ENCODE measurements around the gene EXOSC1.

The EXOSC1 gene

DNA sequence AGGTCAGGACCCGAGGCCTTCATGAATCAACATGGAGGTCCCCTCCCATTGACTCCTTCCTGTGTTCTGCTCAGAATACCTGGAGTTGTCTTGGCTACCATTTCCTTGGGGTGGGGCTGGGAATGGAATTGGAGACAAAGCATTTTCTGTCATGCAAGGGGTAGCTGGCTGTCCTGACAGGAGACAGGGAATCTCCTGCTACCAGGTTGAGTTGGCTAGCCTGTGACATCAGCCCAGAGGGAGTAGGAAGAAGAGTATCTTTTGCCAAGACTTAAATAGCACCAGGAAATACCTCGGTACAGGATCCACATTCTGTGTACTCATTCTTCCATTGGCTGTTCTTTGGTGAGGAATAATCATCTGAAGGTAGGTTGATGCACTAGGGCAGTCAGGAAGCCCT lies 5.0 kb upstream of the EXOSC1 start:
- no peak overlapping the region for H3K27ac ChIP-seq
- peaks cover 49% of the 10 kb centered on the region for H3K36me3 ChIP-seq

DNA sequence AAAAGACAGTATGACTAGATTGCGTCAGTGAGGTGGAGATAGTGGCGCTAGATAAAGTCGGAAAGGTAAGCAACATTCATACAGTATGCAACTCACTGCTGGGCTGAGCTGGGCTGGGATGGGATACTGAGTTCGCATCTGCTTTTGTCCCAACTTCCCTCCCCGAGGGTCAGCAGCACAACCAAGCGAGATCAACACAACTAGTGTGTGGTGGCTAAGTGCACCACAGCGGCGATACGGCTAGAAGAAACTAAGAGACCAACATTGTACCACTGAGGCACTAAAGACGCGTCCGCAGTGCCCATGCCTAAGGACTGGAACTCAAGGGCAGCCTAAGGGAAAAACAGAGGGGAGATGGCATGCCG lies 467 bp downstream of the EXOSC1 start:
- H3K9me3 ChIP-seq = no peaks in the 10 kb centered on the region
- peaks cover 16% of the 10 kb centered on the region for H3K36me3 ChIP-seq
- H3K4me1 ChIP-seq (ENCODE audit: control insufficient read depth in 1 of 2, insufficient read depth in 1 of 2, low read depth in 1 of 2, low read length in 1 of 2) = peaks cover 22 to 28% of the 10 kb centered on the region in 2 experiments
- peak overlapping the region; percentile 78 for H3K27ac ChIP-seq
- H3K4me3 ChIP-seq (ENCODE audit: low read depth in 1 of 2, low read length in 1 of 2) = peak overlapping the region; percentile 75
- TF ChIP-seq, protein P1, sequence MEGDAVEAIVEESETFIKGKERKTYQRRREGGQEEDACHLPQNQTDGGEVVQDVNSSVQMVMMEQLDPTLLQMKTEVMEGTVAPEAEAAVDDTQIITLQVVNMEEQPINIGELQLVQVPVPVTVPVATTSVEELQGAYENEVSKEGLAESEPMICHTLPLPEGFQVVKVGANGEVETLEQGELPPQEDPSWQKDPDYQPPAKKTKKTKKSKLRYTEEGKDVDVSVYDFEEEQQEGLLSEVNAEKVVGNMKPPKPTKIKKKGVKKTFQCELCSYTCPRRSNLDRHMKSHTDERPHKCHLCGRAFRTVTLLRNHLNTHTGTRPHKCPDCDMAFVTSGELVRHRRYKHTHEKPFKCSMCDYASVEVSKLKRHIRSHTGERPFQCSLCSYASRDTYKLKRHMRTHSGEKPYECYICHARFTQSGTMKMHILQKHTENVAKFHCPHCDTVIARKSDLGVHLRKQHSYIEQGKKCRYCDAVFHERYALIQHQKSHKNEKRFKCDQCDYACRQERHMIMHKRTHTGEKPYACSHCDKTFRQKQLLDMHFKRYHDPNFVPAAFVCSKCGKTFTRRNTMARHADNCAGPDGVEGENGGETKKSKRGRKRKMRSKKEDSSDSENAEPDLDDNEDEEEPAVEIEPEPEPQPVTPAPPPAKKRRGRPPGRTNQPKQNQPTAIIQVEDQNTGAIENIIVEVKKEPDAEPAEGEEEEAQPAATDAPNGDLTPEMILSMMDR (IDR thresholded peaks at IDR 0.05) = no peak
- no peaks in the 10 kb centered on the region for H3K27me3 ChIP-seq

More for the DNA sequence above, 5.0 kb upstream of the EXOSC1 start:
- Histone ChIP-seq H3K4me1 (ENCODE audit: control insufficient read depth in 1 of 2, insufficient read depth in 1 of 2, low read depth in 1 of 2, low read length in 1 of 2) (peaks cover 8 to 14% of the 10 kb centered on the region in 2 experiments), H3K27me3 (no peaks in the 10 kb centered on the region), H3K4me3 (ENCODE audit: low read depth in 1 of 2, low read length in 1 of 2) (no peak overlapping the region), H3K9me3 (no peaks in the 10 kb centered on the region)
- TF ChIP-seq, protein P1 (IDR thresholded peaks at IDR 0.05) = no peak

DNA sequence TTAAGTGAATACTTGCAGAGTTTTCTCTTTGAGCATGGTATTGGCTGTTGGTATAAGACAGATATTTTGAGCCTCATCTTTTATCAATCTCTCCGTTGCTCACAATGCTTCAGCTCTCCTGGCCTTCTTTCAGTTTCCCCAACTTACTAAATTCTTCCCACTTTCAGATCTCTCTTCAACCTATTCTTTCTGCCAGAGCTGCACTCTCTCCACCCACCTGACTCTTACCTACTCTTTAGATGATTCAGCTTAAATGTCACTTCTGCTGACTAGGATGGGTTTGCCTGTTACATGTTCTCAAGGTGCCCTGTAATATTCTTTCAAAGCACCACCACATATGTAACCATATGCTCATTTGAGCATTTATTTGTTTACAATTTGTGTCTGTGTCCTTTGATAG lies 1.6 kb downstream of the EXOSC1 start:
- no peaks in the 10 kb centered on the region for H3K9me3 ChIP-seq
- H3K27ac ChIP-seq = no peak overlapping the region
- TF ChIP-seq, protein P1 (IDR thresholded peaks at IDR 0.05) = no peak
- no peak overlapping the region for H3K4me3 ChIP-seq (ENCODE audit: low read depth in 1 of 2, low read length in 1 of 2)
- no peaks in the 10 kb centered on the region for H3K27me3 ChIP-seq
- peaks cover 21% of the 10 kb centered on the region for H3K36me3 ChIP-seq
- H3K4me1 ChIP-seq (ENCODE audit: control insufficient read depth in 1 of 2, insufficient read depth in 1 of 2, low read depth in 1 of 2, low read length in 1 of 2) = peaks cover 22 to 28% of the 10 kb centered on the region in 2 experiments

DNA sequence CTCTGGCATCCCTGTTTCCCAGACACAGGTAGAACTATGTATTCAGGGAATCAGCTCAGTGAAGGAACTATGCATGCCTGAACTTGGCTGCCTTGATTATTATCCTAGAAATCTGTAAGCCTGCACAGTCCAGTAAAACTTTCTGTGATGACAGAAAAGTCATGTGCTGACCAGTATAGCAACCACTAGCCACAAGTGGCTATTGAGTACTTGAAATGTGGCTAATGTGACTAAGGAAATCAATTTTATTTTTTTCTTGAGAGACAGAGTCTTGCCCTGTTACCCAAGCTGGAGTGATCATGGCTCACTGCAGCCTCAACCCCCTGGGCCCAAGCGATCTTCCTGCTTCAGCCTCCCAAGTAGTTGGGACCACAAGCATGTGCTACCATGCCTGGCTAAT lies 3.5 kb downstream of the EXOSC1 start:
- no peaks in the 10 kb centered on the region for H3K9me3 ChIP-seq
- H3K27ac ChIP-seq = no peak overlapping the region
- peaks cover 22 to 28% of the 10 kb centered on the region in 2 experiments for H3K4me1 ChIP-seq (ENCODE audit: control insufficient read depth in 1 of 2, insufficient read depth in 1 of 2, low read depth in 1 of 2, low read length in 1 of 2)
- no peak overlapping the region for H3K4me3 ChIP-seq (ENCODE audit: low read depth in 1 of 2, low read length in 1 of 2)
- H3K27me3 ChIP-seq = no peaks in the 10 kb centered on the region
- TF ChIP-seq, protein P1 (IDR thresholded peaks at IDR 0.05) = no peak
- peaks cover 35% of the 10 kb centered on the region for H3K36me3 ChIP-seq

DNA sequence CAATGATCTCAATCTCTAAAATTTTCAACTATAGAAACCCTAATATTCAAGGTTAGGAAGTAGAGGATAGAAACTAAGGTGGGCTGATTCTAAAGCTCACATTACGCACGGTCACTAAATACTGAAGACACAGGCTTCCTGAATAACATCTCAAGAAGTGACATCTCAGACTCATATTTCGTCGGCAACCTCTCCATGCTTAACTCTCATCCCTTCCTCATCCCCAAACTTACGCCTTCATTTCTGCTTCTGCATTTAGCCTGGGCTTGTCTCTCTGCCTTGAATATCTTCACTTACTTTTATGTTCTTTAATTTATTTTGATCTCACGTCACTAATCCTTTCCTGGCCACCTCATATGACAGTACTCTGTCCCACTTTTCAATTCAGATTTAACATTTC lies 10.6 kb downstream of the EXOSC1 start:
- Histone ChIP-seq H3K27me3 (no peaks in the 10 kb centered on the region), H3K9me3 (no peaks in the 10 kb centered on the region), H3K27ac (peak overlapping the region; percentile 11), H3K4me1 (ENCODE audit: control insufficient read depth in 1 of 2, insufficient read depth in 1 of 2, low read depth in 1 of 2, low read length in 1 of 2) (no peaks in the 10 kb centered on the region), H3K36me3 (peaks cover 84% of the 10 kb centered on the region), H3K4me3 (ENCODE audit: low read depth in 1 of 2, low read length in 1 of 2) (no peak overlapping the region)
- TF ChIP-seq, protein P1 (IDR thresholded peaks at IDR 0.05) = no peak

DNA sequence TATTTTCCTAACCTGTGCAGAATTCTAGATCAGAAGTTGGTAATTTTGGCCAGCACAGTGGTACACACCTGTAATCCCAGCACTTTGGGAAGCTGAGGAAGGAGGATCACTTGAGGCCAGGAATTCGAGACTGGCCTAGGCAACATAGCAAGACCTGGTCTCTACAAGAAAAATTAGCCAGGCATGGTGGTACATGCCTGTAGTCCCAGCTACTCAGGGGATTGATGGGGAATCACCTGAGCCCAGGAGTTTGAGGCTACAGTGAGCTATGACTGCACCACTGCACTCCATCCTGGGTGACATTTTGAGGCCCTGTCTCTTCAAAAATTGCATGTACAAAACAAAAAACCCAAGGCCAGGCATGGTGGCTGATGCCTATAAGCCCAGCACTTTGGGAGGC lies 11.2 kb downstream of the EXOSC1 start:
- peaks cover 84% of the 10 kb centered on the region for H3K36me3 ChIP-seq
- no peak overlapping the region for H3K4me3 ChIP-seq (ENCODE audit: low read depth in 1 of 2, low read length in 1 of 2)
- H3K27me3 ChIP-seq = no peaks in the 10 kb centered on the region
- TF ChIP-seq, protein P1 (IDR thresholded peaks at IDR 0.05) = no peak
- no peaks in the 10 kb centered on the region for H3K9me3 ChIP-seq
- H3K27ac ChIP-seq = peak overlapping the region; percentile 43
- H3K4me1 ChIP-seq (ENCODE audit: control insufficient read depth in 1 of 2, insufficient read depth in 1 of 2, low read depth in 1 of 2, low read length in 1 of 2) = peaks cover 1 to 4% of the 10 kb centered on the region in 2 experiments
